ENCODE results near the gene CHCHD3. TPM values are rescaled to one million over a fixed set of nuclear protein-coding genes. Genes with fewer than 3 reads are reported as not detected.

The CHCHD3 gene
- polyA plus RNA-seq, 1 donor (not counting 4 experiments of a cell fraction or from before 2014, with no cell fraction given) = 59.2 TPM

DNA sequence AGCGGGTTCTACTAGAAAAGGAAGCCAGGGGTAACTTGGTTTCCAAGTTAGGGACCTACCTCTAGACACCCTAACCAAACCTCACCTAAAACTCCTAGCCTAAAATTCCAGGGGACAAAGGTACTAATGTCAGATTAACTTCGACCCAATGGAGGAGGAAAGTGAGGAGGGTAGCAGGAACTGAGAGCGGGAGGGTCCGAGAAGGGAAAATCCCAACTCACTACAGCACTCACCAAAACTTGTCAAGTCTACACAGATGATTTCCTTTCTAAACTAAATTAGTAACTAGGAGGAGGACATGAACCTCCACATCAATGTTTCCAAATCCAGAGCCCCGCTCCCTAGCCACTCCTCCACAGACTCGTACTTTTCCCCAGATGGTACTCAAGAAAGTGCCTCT is 22.6 kb downstream of the CHCHD3 start:
- TF ChIP-seq, protein P1, sequence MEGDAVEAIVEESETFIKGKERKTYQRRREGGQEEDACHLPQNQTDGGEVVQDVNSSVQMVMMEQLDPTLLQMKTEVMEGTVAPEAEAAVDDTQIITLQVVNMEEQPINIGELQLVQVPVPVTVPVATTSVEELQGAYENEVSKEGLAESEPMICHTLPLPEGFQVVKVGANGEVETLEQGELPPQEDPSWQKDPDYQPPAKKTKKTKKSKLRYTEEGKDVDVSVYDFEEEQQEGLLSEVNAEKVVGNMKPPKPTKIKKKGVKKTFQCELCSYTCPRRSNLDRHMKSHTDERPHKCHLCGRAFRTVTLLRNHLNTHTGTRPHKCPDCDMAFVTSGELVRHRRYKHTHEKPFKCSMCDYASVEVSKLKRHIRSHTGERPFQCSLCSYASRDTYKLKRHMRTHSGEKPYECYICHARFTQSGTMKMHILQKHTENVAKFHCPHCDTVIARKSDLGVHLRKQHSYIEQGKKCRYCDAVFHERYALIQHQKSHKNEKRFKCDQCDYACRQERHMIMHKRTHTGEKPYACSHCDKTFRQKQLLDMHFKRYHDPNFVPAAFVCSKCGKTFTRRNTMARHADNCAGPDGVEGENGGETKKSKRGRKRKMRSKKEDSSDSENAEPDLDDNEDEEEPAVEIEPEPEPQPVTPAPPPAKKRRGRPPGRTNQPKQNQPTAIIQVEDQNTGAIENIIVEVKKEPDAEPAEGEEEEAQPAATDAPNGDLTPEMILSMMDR (optimal IDR thresholded peaks at IDR 0.05 in 1 of 3, IDR thresholded peaks at IDR 0.05 in 1 of 3, conservative IDR thresholded peaks at IDR 0.05 in 1 of 3; ENCODE audit: extremely low read depth in 1 of 3, insufficient read depth in 2 of 3, low read length in 3 of 3) = no peak
- no peak for TF ChIP-seq EZH2 (IDR thresholded peaks at IDR 0.05; ENCODE audit: low read length)
- Histone ChIP-seq H3K4me1 (ENCODE audit: control insufficient read depth, extremely low read depth, insufficient read depth, low read length) (peaks cover 7% of the 10 kb centered on the region), H3K9me3 (ENCODE audit: control insufficient read depth, low read depth, low read length) (no peaks in the 10 kb centered on the region), H3K27ac (ENCODE audit: control insufficient read depth, insufficient read depth, low read length) (no peak overlapping the region), H3K27me3 (ENCODE audit: control insufficient read depth, extremely low read depth, insufficient read depth, low read length) (no peaks in the 10 kb centered on the region), H4K20me1 (ENCODE audit: control insufficient read depth, extremely low read depth, insufficient read depth, low read length) (no peaks in the 10 kb centered on the region), H3K9ac (ENCODE audit: control insufficient read depth, extremely low read depth, insufficient read depth, low read length) (no peak overlapping the region), H2AFZ (ENCODE audit: control insufficient read depth, low read length) (no peak overlapping the region), H3K36me3 (ENCODE audit: control insufficient read depth in 2 of 2, extremely low read depth in 1 of 2, insufficient read depth in 2 of 2, low read length in 2 of 2) (no peaks in the 10 kb centered on the region), H3K4me2 (ENCODE audit: control insufficient read depth, extremely low read depth, insufficient read depth, low read depth, low read length) (no peak overlapping the region), H3K9me1 (ENCODE audit: control insufficient read depth, extremely low read depth, insufficient read depth, low read length) (no peaks in the 10 kb centered on the region), H3K4me3 (ENCODE audit: control insufficient read depth in 2 of 3, extremely low read depth in 1 of 3, insufficient read depth in 2 of 3, low read depth in 1 of 3, low read length in 3 of 3) (no peak overlapping the region), H3K79me2 (ENCODE audit: control insufficient read depth, insufficient read depth, low read length) (peaks cover 71% of the 10 kb centered on the region)
- FAIRE-seq (no peak), DNase-seq (ENCODE audit: low read depth, low spot score) (no peak)
- dilution Hi-C loops (cut with MboI; ENCODE audit: extremely low pct_ligation_motif_present, low sequenced_read_pairs) = no loop called here

DNA sequence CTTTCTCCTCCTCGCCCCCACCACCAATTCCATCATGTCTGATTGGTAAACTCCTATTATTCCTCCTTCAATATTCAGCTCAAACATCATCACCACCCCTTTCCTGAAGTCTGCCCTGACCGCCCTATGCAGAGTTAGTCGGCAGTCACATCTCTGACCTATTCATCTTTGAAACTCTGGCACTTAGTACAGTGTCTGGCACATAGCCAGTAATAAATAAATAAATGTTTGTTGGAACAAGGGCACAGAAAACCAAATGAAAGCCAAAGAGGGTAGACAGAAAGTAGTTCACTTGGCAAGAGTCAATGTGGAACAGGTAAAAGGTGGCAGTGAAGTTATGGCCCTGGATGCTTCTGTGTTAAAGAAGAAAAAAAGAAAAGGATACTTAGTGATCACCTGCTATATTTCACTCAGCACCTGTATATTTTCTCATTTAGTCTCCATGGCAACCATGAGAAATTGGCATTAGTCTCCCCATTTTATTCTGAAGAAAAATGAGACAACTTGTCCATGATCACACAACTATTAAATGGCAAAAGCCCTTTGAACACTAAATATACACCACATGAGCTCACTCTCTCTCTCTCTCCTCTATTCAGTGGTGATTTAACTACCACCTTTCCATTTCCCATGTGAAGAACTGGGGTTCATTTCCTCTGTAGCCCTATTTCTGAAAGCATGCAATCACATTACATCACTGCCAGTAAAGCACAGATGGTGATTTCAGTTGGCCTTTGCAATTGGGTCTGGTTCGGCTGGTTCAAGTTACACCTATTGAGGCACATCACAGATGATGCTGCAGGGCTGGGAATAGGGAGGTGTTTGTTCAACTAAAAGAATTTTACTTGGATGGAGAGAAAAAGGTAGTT is 25.3 kb downstream of the CHCHD3 start:
- no peak for TF ChIP-seq EZH2 (IDR thresholded peaks at IDR 0.05; ENCODE audit: low read length)
- DNase-seq (ENCODE audit: low read depth, low spot score) (no peak), FAIRE-seq (no peak)
- Histone ChIP-seq H3K79me2 (ENCODE audit: control insufficient read depth, insufficient read depth, low read length) (peaks cover 64% of the 10 kb centered on the region), H3K9me3 (ENCODE audit: control insufficient read depth, low read depth, low read length) (no peaks in the 10 kb centered on the region), H3K9ac (ENCODE audit: control insufficient read depth, extremely low read depth, insufficient read depth, low read length) (no peak overlapping the region), H3K27ac (ENCODE audit: control insufficient read depth, insufficient read depth, low read length) (no peak overlapping the region), H3K4me2 (ENCODE audit: control insufficient read depth, extremely low read depth, insufficient read depth, low read depth, low read length) (no peak overlapping the region), H3K4me3 (ENCODE audit: control insufficient read depth in 2 of 3, extremely low read depth in 1 of 3, insufficient read depth in 2 of 3, low read depth in 1 of 3, low read length in 3 of 3) (no peak overlapping the region), H2AFZ (ENCODE audit: control insufficient read depth, low read length) (no peak overlapping the region), H3K27me3 (ENCODE audit: control insufficient read depth, extremely low read depth, insufficient read depth, low read length) (no peaks in the 10 kb centered on the region), H3K36me3 (ENCODE audit: control insufficient read depth in 2 of 2, extremely low read depth in 1 of 2, insufficient read depth in 2 of 2, low read length in 2 of 2) (no peaks in the 10 kb centered on the region), H4K20me1 (ENCODE audit: control insufficient read depth, extremely low read depth, insufficient read depth, low read length) (no peaks in the 10 kb centered on the region), H3K9me1 (ENCODE audit: control insufficient read depth, extremely low read depth, insufficient read depth, low read length) (no peaks in the 10 kb centered on the region), H3K4me1 (ENCODE audit: control insufficient read depth, extremely low read depth, insufficient read depth, low read length) (peaks cover 28% of the 10 kb centered on the region)
- dilution Hi-C loops (cut with MboI; ENCODE audit: extremely low pct_ligation_motif_present, low sequenced_read_pairs) = no loop called here
